Mesenchymal stem cell (in vitro differentiated cells and primary cell): Measurements from ENCODE around the gene MSL3B.

ENCODE experiments used
- DNase-seq: peaks from one replicate; pipeline ENCODE4 v3.0.0-alpha.2; 2013
- H2AFZ ChIP-seq: one replicate; pipeline ENCODE4 v1.6.1; 2013; ENCODE audit warnings: low read depth, mild to moderate bottlenecking, control low read depth, inconsistent platforms, low read length, moderate library complexity
- H2AK5ac ChIP-seq: 2 replicates; pipeline ENCODE4 v1.6.1; 2013; ENCODE audit warnings: low read length, moderate library complexity, mild to moderate bottlenecking, inconsistent platforms; ENCODE audit not compliant: severe bottlenecking
- H2BK120ac ChIP-seq: one replicate; pipeline ENCODE4 v1.6.1; 2013; ENCODE audit warnings: low read depth, mild to moderate bottlenecking, inconsistent platforms, low read length, moderate library complexity
- H2BK12ac ChIP-seq, 2 experiments: one replicate each; pipeline ENCODE4 v1.6.1; 2013; ENCODE audit warnings: inconsistent platforms in 2 of 2, low read length in 2 of 2, mild to moderate bottlenecking in 2 of 2, moderate library complexity in 2 of 2, control low read depth in 1 of 2
- H2BK15ac ChIP-seq: one replicate; pipeline ENCODE4 v1.6.1; 2013; ENCODE audit warnings: mild to moderate bottlenecking, low read depth, inconsistent platforms; ENCODE audit not compliant: poor library complexity, severe bottlenecking
- H2BK5ac ChIP-seq: 2 replicates; pipeline ENCODE4 v1.6.1; 2013; ENCODE audit warnings: low read depth, mild to moderate bottlenecking, low read length, control low read depth, inconsistent platforms; ENCODE audit not compliant: poor library complexity, severe bottlenecking
- H3K14ac ChIP-seq, 2 experiments: one replicate each; pipeline ENCODE4 v1.6.1; 2013; ENCODE audit warnings: inconsistent platforms in 2 of 2, low read length in 2 of 2, control low read depth in 1 of 2, mild to moderate bottlenecking in 1 of 2, moderate library complexity in 1 of 2
- H3K18ac ChIP-seq, 2 experiments: one replicate each; pipeline ENCODE4 v1.6.1; 2013; ENCODE audit warnings: inconsistent platforms in 2 of 2, low read length in 2 of 2, control low read depth in 1 of 2, low read depth in 1 of 2, mild to moderate bottlenecking in 1 of 2
- H3K23ac ChIP-seq, 2 experiments: one replicate each; pipeline ENCODE4 v1.6.1; 2013; ENCODE audit warnings: inconsistent platforms in 2 of 2, low read length in 2 of 2, mild to moderate bottlenecking in 2 of 2, moderate library complexity in 2 of 2, control low read depth in 1 of 2
- H3K27ac ChIP-seq: 2 replicates; pipeline ENCODE4 v1.5.1; 2013; ENCODE audit warnings: mild to moderate bottlenecking, moderate library complexity, low read length, control low read depth, inconsistent platforms; ENCODE audit not compliant: poor library complexity, severe bottlenecking
- H3K27me3 ChIP-seq, 2 experiments: 2 replicates each; pipeline versions ENCODE4 v1.6.1 to v1.7.0; 2013; ENCODE audit warnings: low read length in 2 of 2, mild to moderate bottlenecking in 2 of 2, moderate library complexity in 2 of 2, control low read depth in 1 of 2, inconsistent platforms in 1 of 2; ENCODE audit not compliant: control insufficient read depth in 1 of 2, insufficient read depth in 1 of 2
- H3K36me3 ChIP-seq, 2 experiments: 2 replicates each; pipeline versions ENCODE4 v1.6.1 to v1.7.0; 2013; ENCODE audit warnings: low read length in 2 of 2, control low read depth in 1 of 2, inconsistent platforms in 1 of 2, low read depth in 1 of 2, mild to moderate bottlenecking in 1 of 2; ENCODE audit not compliant: insufficient read depth in 2 of 2, control insufficient read depth in 1 of 2
- H3K4ac ChIP-seq, 2 experiments: one replicate each; pipeline ENCODE4 v1.6.1; 2013; ENCODE audit warnings: inconsistent platforms in 2 of 2, low read length in 2 of 2, mild to moderate bottlenecking in 2 of 2, moderate library complexity in 2 of 2, control low read depth in 1 of 2, low read depth in 1 of 2
- H3K4me1 ChIP-seq: 2 replicates; pipeline ENCODE4 v1.6.1; 2013; ENCODE audit warnings: low read depth, low read length, control low read depth; ENCODE audit not compliant: control insufficient read depth, insufficient read depth
- H3K4me2 ChIP-seq: 2 replicates; pipeline ENCODE4 v1.6.1; 2013; ENCODE audit warnings: low read length, mild to moderate bottlenecking, inconsistent platforms; ENCODE audit not compliant: poor library complexity, severe bottlenecking
- H3K4me3 ChIP-seq, 2 experiments: 2 replicates each; pipeline versions ENCODE4 v1.5.1 to v1.7.0; 2013; ENCODE audit warnings: low read length in 2 of 2, mild to moderate bottlenecking in 2 of 2, control low read depth in 1 of 2, low read depth in 1 of 2; ENCODE audit not compliant: insufficient read depth in 1 of 2
- H3K79me1 ChIP-seq: replicated peaks from 2 replicates; pipeline ENCODE4 v1.6.1; 2013; ENCODE audit warnings: mild to moderate bottlenecking, control low read depth, low read length, inconsistent platforms; ENCODE audit not compliant: poor library complexity, severe bottlenecking
- H3K9ac ChIP-seq: 2 replicates; pipeline ENCODE4 v1.7.0; 2013; ENCODE audit warnings: mild to moderate bottlenecking, low read length, moderate library complexity
- H3K9me3 ChIP-seq: 2 replicates; pipeline ENCODE4 v1.7.0; 2013; ENCODE audit warnings: mild to moderate bottlenecking, low read length; ENCODE audit not compliant: control insufficient read depth
- H4K8ac ChIP-seq: one replicate; pipeline ENCODE4 v1.6.1; 2013; ENCODE audit warnings: inconsistent platforms, mild to moderate bottlenecking, low read length, moderate library complexity
- H4K91ac ChIP-seq: one replicate; pipeline ENCODE4 v1.6.1; 2013; ENCODE audit warnings: mild to moderate bottlenecking, low read length, inconsistent platforms
- WGBS: methylation state at CpG from one replicate; pipeline ENCODE4 v1.1.7; 2013; ENCODE audit warnings: mixed read lengths; 5-methylcytosine and 5-hydroxymethylcytosine counted together

Gene MSL3B

DNA sequence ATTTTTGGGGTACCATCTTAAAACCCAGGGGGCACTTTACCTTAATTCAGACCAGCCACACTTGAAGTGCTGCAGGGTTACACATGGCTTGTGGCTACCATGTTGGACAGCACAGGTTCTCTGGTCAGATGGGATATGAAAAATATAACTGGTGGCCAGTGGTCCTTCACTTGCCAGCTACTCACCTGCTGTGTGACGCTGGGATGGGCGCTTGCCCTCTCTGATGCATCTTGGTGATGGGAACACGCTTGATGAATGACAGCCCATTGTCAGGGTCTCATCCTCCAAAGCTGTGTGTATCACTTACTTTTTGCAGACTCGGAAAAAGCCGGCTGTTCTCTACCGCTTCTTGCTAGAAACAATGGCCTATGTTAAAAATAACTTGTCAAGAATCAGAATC, 36.3 kb downstream of the MSL3B start:
- Histone ChIP-seq H2BK120ac (no peak overlapping the region), H3K4me2 (no peak overlapping the region), H2AFZ (no peak overlapping the region), H3K27me3 (no peaks in the 10 kb centered on the region), H2BK12ac (no peak overlapping the region), H3K14ac (no peak overlapping the region), H3K27ac (no peak overlapping the region), H2BK15ac (no peak overlapping the region), H3K23ac (no peak overlapping the region), H3K4me3 (no peak overlapping the region), H2BK5ac (no peak overlapping the region), H3K9ac (no peak overlapping the region), H3K79me1 (peaks cover 10% of the 10 kb centered on the region), H3K4me1 (peaks cover 3% of the 10 kb centered on the region), H3K18ac (no peak overlapping the region), H4K8ac (no peak overlapping the region), H3K9me3 (no peaks in the 10 kb centered on the region), H4K91ac (no peak overlapping the region), H3K4ac (no peak overlapping the region), H2AK5ac (no peak overlapping the region), H3K36me3 (peaks cover 0 to 9% of the 10 kb centered on the region in 2 experiments)
- 98% methylated on average over 6 of the region's 6 CpGs for WGBS
- no peak for DNase-seq

DNA sequence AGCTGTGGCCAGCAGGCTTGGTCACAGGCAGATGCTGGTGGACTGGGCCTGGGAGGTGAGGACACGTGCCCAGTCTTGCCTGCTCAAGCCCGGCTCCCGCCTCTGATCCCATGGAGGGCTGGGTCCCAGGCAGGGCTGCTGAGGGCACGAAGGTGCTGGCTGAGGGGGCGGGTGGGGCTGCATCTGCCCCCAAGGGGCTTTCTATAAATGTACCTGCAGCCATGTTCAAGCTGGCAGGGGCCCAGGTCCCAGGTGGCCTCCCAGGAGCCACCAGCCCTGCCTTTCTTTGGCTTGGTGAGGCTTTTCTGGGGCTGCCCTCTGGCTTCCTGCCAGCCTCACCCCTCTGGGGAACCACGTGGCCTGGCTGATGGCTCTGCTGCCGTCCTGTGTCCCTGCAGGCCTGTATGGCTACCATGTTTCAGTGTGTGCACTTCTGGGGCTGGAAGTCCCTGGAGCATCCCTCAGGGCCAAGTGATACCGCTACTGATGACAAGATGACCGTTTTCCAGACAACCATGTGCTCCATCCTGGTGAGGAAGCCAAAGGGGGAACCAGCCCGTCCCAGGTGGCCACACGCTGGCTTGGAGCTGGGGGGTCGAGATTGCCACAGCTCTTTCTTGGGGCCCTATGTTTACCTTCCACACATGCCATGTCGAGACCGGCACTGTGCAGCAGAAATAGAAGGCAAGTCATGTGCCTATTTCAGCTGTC, 37.0 kb downstream of the MSL3B start:
- DNase-seq, result no peak
- Histone ChIP-seq H3K27me3 (no peaks in the 10 kb centered on the region), H3K36me3 (peaks cover 0 to 6% of the 10 kb centered on the region in 2 experiments), H3K4ac (no peak overlapping the region), H3K9me3 (no peaks in the 10 kb centered on the region), H3K18ac (no peak overlapping the region), H3K4me3 (no peak overlapping the region), H3K14ac (no peak overlapping the region), H3K9ac (no peak overlapping the region), H3K23ac (no peak overlapping the region), H4K91ac (no peak overlapping the region), H3K79me1 (peaks cover 6% of the 10 kb centered on the region), H2AFZ (no peak overlapping the region), H3K27ac (no peak overlapping the region), H2BK12ac (no peak overlapping the region), H4K8ac (no peak overlapping the region), H3K4me2 (no peak overlapping the region), H2BK15ac (no peak overlapping the region), H2BK120ac (no peak overlapping the region), H2BK5ac (no peak overlapping the region), H3K4me1 (peaks cover 3% of the 10 kb centered on the region), H2AK5ac (no peak overlapping the region)
- WGBS, result 92% methylated on average over 12 of the region's 14 CpGs

DNA sequence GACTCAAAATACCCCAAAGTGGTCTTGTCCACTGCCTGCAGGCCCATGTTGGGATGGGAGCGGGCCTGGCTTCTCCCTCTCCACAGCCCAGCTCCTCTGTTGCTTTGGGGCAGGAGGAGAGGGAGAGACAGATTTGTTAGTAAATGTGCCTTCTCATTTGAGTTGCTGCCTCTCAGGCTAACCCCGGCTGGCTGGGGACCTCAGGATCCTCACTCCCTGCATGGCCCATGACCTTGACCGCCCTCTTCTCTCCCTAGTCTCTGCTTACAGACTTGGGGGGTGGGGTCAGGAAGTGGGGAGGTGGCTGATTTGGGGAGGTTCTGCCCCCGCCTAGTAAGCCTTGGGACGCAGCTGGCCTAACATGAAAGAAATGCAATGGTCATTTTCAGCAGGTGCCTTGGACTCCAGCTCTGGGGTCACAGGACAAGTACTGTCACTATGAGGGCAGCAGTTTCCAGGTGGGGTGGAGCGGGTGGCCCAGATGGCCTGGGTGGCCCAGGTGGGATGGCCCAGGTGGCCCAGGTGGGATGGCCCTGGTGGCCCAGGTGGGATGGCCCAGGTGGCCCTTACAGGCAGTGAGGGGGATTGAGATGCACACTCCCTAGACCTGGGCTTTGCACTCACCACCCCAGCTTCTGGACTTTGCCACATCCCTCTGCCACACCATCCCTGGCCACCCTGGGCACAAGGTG, 37.9 kb downstream of the MSL3B start:
- H3K9me3 ChIP-seq, result no peaks in the 10 kb centered on the region
- no peak overlapping the region for H3K14ac ChIP-seq
- H3K4me2 ChIP-seq, result no peak overlapping the region
- H3K79me1 ChIP-seq, result peaks cover 5% of the 10 kb centered on the region
- no peak overlapping the region for H2BK5ac ChIP-seq
- H2BK15ac ChIP-seq, result no peak overlapping the region
- H3K4me1 ChIP-seq, result peaks cover 3% of the 10 kb centered on the region
- H4K8ac ChIP-seq, result no peak overlapping the region
- H3K4me3 ChIP-seq, result no peak overlapping the region
- 84% methylated on average over 5 of the region's 6 CpGs for WGBS
- H3K18ac ChIP-seq, result no peak overlapping the region
- no peaks in the 10 kb centered on the region for H3K36me3 ChIP-seq
- H2AFZ ChIP-seq, result no peak overlapping the region
- H2BK12ac ChIP-seq, result no peak overlapping the region
- H2AK5ac ChIP-seq, result no peak overlapping the region
- no peak overlapping the region for H3K23ac ChIP-seq
- H3K9ac ChIP-seq, result no peak overlapping the region
- no peak for DNase-seq
- H3K27ac ChIP-seq, result no peak overlapping the region
- no peaks in the 10 kb centered on the region for H3K27me3 ChIP-seq
- no peak overlapping the region for H3K4ac ChIP-seq
- no peak overlapping the region for H4K91ac ChIP-seq
- no peak overlapping the region for H2BK120ac ChIP-seq

DNA sequence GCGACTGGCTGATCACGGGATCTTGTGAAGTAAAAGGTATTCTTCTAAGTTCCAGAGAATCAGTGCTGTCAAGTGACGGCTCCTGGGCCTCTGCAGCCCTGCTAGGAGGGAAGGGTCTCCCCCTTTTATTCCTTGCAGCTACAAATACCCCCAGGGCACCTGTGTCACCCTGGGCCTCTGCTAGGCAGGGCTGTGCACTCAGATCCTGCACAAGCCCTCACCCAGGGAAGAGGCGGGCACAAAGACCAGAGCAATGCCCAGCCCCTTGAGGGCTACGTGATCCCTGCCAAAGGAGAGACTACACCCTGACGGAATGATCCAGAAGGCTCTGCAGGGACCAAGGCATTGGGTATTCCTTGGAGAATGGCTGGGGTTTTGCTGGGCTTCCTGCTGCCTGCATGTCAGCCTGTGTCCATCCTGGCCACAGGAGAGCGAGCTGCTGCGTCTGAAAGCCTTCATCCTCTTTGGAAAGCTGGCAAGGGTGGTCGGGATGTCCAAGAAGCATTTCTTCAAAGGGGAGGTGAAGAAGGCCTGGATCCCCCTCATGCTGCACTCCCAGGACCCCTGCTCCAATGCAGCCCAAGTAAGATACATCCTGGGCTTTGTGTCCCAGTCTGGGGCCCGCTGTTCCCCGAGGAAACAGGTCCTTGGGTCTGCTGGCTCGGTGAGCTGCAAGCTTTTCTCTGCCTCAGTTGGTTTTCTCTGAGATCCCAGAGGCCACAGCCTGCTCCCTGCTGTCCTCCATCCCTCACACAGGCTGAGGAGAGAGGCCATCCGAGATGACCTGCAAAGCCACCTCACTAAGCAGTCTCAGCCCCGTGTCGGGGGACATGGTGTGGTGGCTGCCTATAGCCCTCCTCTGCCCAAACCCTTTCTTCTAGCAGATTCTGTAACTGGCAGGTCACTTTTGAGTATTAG, 38.7 kb downstream of the MSL3B start:
- no peaks in the 10 kb centered on the region for H3K36me3 ChIP-seq
- peaks cover 5% of the 10 kb centered on the region for H3K79me1 ChIP-seq
- H3K23ac ChIP-seq, result no peak overlapping the region
- 87% methylated on average over 15 of the region's 15 CpGs for WGBS
- H3K14ac ChIP-seq, result no peak overlapping the region
- no peak overlapping the region for H4K91ac ChIP-seq
- H4K8ac ChIP-seq, result no peak overlapping the region
- H3K4ac ChIP-seq, result no peak overlapping the region
- no peak overlapping the region for H3K4me2 ChIP-seq
- H3K18ac ChIP-seq, result no peak overlapping the region
- H2BK5ac ChIP-seq, result no peak overlapping the region
- no peak overlapping the region for H2BK120ac ChIP-seq
- H2BK15ac ChIP-seq, result no peak overlapping the region
- no peak overlapping the region for H2AK5ac ChIP-seq
- DNase-seq, result no peak
- no peaks in the 10 kb centered on the region for H3K9me3 ChIP-seq
- H2AFZ ChIP-seq, result no peak overlapping the region
- no peak overlapping the region for H3K27ac ChIP-seq
- H3K4me1 ChIP-seq, result peaks cover 3% of the 10 kb centered on the region
- no peak overlapping the region for H3K4me3 ChIP-seq
- H3K27me3 ChIP-seq, result no peaks in the 10 kb centered on the region
- no peak overlapping the region for H3K9ac ChIP-seq
- no peak overlapping the region for H2BK12ac ChIP-seq
